ENCODE data around the gene DTX4. TPM values are rescaled to one million over a fixed set of nuclear protein-coding genes. Genes with fewer than 3 reads are reported as not detected.

Gene DTX4
- total RNA-seq, 1 experiment from 2014 or later: 0.21 TPM

GRCh38 chr11:59175091-59175501 lies 3.2 kb downstream of the DTX4 start:
- TF ChIP-seq SIN3A (IDR thresholded peaks at IDR 0.05; ENCODE audit: borderline replicate concordance, insufficient read depth, low read depth, low read length) (no peak), TCF7L2 (IDR thresholded peaks at IDR 0.05; ENCODE audit: low read depth, low read length) (no peak), POLR2AphosphoS5 (IDR thresholded peaks at IDR 0.05; ENCODE audit: low read depth, low read length) (no peak), CTCF (IDR thresholded peaks at IDR 0.05) (no peak), REST (IDR thresholded peaks at IDR 0.05; ENCODE audit: insufficient read depth in 1 of 2, low read depth in 2 of 2, low read length in 1 of 2) (no peak)
- intact Hi-C loops (cut with micrococcal nuclease; ENCODE audit: unreplicated experiment): no loop called here
- Histone ChIP-seq H3K27ac (ENCODE audit: low read length) (no peak overlapping the region), H3K4me3 (ENCODE audit: low read depth in 2 of 2, low read length in 2 of 2) (no peak overlapping the region), H3K27me3 (ENCODE audit: control insufficient read depth, insufficient read depth, low read length) (peaks cover 12% of the 10 kb centered on the region), H3K9me3 (ENCODE audit: control insufficient read depth, insufficient read depth, low read depth, low read length) (no peaks in the 10 kb centered on the region), H3K4me1 (ENCODE audit: control insufficient read depth, insufficient read depth, low read length) (peaks cover 7% of the 10 kb centered on the region), H3K36me3 (ENCODE audit: control insufficient read depth, insufficient read depth, low read length) (no peaks in the 10 kb centered on the region)
- BruUV-seq (replicated peaks): no TSS peak
- ChIA-PET CTCF (interaction anchor here (1.1 kb wide), 1 partner anchor 16 kb away, joined by 3 read pairs; no protein-coding TSS in a partner anchor), POLR2A (interaction anchor here (0.7 kb wide), 1 partner anchor 524 kb away, joined by 8 read pairs; no protein-coding TSS in a partner anchor)
- ATAC-seq: no peak
- no peak for DNase-seq (ENCODE audit: low read depth, low spot score)
- in situ Hi-C loops (cut with HindIII; ENCODE audit: low pct_unique_long_range_greater_than_20kb, low sequenced_read_pairs): no loop called here

GRCh38 chr11:59176330-59176729 lies 4.4 kb downstream of the DTX4 start:
- no peaks in the 10 kb centered on the region for H3K9me3 ChIP-seq (ENCODE audit: control insufficient read depth, insufficient read depth, low read depth, low read length)
- ChIA-PET CTCF (no interaction called here), POLR2A (no interaction called here)
- no peaks in the 10 kb centered on the region for H3K36me3 ChIP-seq (ENCODE audit: control insufficient read depth, insufficient read depth, low read length)
- no peak for DNase-seq (ENCODE audit: low read depth, low spot score)
- no peak overlapping the region for H3K4me3 ChIP-seq (ENCODE audit: low read depth in 2 of 2, low read length in 2 of 2)
- H3K27me3 ChIP-seq (ENCODE audit: control insufficient read depth, insufficient read depth, low read length): peaks cover 12% of the 10 kb centered on the region
- intact Hi-C loops (cut with micrococcal nuclease; ENCODE audit: unreplicated experiment): no loop called here
- peaks cover 7% of the 10 kb centered on the region for H3K4me1 ChIP-seq (ENCODE audit: control insufficient read depth, insufficient read depth, low read length)
- TF ChIP-seq POLR2AphosphoS5 (IDR thresholded peaks at IDR 0.05; ENCODE audit: low read depth, low read length) (no peak), TCF7L2 (IDR thresholded peaks at IDR 0.05; ENCODE audit: low read depth, low read length) (no peak), REST (IDR thresholded peaks at IDR 0.05; ENCODE audit: insufficient read depth in 1 of 2, low read depth in 2 of 2, low read length in 1 of 2) (no peak), CTCF (IDR thresholded peaks at IDR 0.05) (no peak), SIN3A (IDR thresholded peaks at IDR 0.05; ENCODE audit: borderline replicate concordance, insufficient read depth, low read depth, low read length) (no peak)
- H3K27ac ChIP-seq (ENCODE audit: low read length): no peak overlapping the region
- BruUV-seq (replicated peaks): no TSS peak
- ATAC-seq: no peak
- in situ Hi-C loops (cut with HindIII; ENCODE audit: low pct_unique_long_range_greater_than_20kb, low sequenced_read_pairs): no loop called here
